SU-DHL-6 (cell line): ENCODE results near the gene ZNF264.

Experiments used
- CTCF ChIP-seq: fragments of 200-600 bp; sonication (generic); IDR thresholded peaks from one replicate; pipeline ENCODE4 v1.5.1; 2017; ENCODE audit warnings: antibody characterized with exemption, mild to moderate bottlenecking, low read length, moderate library complexity; ENCODE audit not compliant: insufficient read depth, poor library complexity, severe bottlenecking
- EZH2phosphoT487 ChIP-seq: fragments of 200-600 bp; sonication (generic), shearing (Covaris generic); conservative IDR thresholded peaks from 2 replicates; pipeline ENCODE4 v1.6.1; 2018; ENCODE audit warnings: mild to moderate bottlenecking, antibody characterized with exemption, low read length, moderate library complexity, mixed read lengths

DNA sequence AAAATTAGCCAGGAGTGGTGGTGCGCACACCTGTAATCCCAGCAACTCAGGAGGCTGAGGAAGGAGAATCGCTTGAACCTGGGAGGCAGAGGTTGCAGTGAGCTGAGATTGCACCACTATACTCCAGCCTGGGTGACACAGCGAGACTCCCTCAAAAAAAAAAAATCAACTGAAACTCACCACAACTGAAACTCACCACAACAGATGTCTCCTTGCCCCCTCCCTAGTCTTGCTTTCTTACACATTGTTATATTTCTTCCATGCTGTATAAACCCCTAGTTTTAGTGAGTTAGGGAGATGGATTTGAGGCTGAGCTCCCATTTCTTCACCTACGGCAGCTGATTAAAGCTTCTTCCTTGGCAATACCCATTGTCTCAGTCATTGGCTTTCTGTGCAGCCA, 49.6 kb upstream of the ZNF264 start:
- TF ChIP-seq CTCF (no peak), EZH2phosphoT487 (no peak)
